ENCODE results near the gene SYMPK.

SYMPK gene

DNA sequence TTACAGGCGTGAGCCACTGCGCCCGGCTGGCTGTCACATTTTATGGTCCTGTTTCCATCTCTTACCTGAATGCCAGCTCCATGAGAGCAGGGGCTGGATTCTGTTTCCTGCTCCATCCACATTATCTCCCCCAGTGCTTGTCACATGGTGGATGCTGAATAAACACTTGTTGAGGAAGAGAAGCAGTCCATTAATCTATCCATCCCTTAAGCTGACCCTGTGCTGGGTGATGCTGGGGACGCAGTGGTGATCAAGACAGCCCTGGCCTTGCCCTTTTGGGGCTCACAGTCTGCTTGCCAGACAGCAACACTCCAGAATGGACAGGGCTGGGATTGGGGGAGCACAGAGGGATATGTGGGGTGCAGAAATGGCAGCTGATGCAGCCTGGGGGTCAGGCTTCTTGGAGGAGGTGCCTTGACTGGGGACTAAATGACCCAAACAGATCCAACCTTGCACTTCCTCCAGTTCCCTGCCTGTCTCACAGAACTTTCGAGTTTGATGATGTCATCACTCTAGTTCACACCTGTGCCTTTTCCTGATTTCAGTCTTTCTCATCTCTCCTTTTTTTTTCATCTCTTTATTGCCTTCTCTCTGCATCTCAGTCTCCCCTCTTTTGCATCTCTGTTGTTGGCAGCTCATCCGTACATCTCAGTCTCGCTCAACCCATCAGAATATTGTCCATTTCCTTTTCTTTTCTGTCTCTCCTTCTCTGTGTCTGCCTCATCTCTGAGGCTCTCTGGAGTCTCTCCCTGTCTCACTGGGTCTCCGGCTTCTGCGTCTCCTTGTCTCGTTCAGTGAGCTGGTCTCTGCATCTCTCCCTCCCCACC lies 18.3 kb upstream of the SYMPK start:
- H3K36me3 ChIP-seq (ENCODE audit: control insufficient read depth in 5 of 5, insufficient read depth in 5 of 5, low read length in 5 of 5) = peaks cover 0 to 10% (median 3%) of the 10 kb centered on the region in 5 donors
- H3K27me3 ChIP-seq (ENCODE audit: control insufficient read depth in 5 of 5, insufficient read depth in 4 of 5, low read length in 5 of 5) = peaks cover 0 to 8% (median 3%) of the 10 kb centered on the region in 5 donors
- peaks cover 3 to 45% (median 43%) of the 10 kb centered on the region in 5 donors for H3K4me1 ChIP-seq (ENCODE audit: control insufficient read depth in 5 of 5, insufficient read depth in 5 of 5, low read length in 5 of 5)
- H3K9me3 ChIP-seq (ENCODE audit: control insufficient read depth in 5 of 5, low read length in 5 of 5) = no peaks in the 10 kb centered on the region
- no peak overlapping the region for H3K9ac ChIP-seq (ENCODE audit: low read length in 5 of 5)
- H3K4me3 ChIP-seq (ENCODE audit: low read depth in 1 of 5, low read length in 5 of 5) = no peak overlapping the region
- H3K27ac ChIP-seq (ENCODE audit: low read depth, low read length) = no peak overlapping the region

- Histone ChIP-seq H3K27ac (ENCODE audit: low read depth, low read length) (no peak overlapping the region), H3K27me3 (ENCODE audit: control insufficient read depth in 5 of 5, insufficient read depth in 4 of 5, low read length in 5 of 5) (peaks cover 0 to 8% (median 3%) of the 10 kb centered on the region in 5 donors), H3K4me3 (ENCODE audit: low read depth in 1 of 5, low read length in 5 of 5) (no peak overlapping the region), H3K9me3 (ENCODE audit: control insufficient read depth in 5 of 5, low read length in 5 of 5) (no peaks in the 10 kb centered on the region), H3K4me1 (ENCODE audit: control insufficient read depth in 5 of 5, insufficient read depth in 5 of 5, low read length in 5 of 5) (peaks cover 3 to 38% (median 37%) of the 10 kb centered on the region in 5 donors), H3K9ac (ENCODE audit: low read length in 5 of 5) (no peak overlapping the region), H3K36me3 (ENCODE audit: control insufficient read depth in 5 of 5, insufficient read depth in 5 of 5, low read length in 5 of 5) (peaks cover 0 to 10% (median 3%) of the 10 kb centered on the region in 5 donors)
These were observed 17.0 kb upstream of the SYMPK start for GRCh38 chr19:45879971-45880370.

- no peak overlapping the region for H3K9ac ChIP-seq (ENCODE audit: low read length in 5 of 5)
- H3K9me3 ChIP-seq (ENCODE audit: control insufficient read depth in 5 of 5, low read length in 5 of 5) = no peaks in the 10 kb centered on the region
- H3K27ac ChIP-seq (ENCODE audit: low read depth, low read length) = no peak overlapping the region
- peaks cover 0 to 2% (median 0%) of the 10 kb centered on the region in 5 donors for H3K36me3 ChIP-seq (ENCODE audit: control insufficient read depth in 5 of 5, insufficient read depth in 5 of 5, low read length in 5 of 5)
- no peak overlapping the region for H3K4me3 ChIP-seq (ENCODE audit: low read depth in 1 of 5, low read length in 5 of 5)
- peaks cover 0 to 29% (median 28%) of the 10 kb centered on the region in 5 donors for H3K4me1 ChIP-seq (ENCODE audit: control insufficient read depth in 5 of 5, insufficient read depth in 5 of 5, low read length in 5 of 5)
- H3K27me3 ChIP-seq (ENCODE audit: control insufficient read depth in 5 of 5, insufficient read depth in 4 of 5, low read length in 5 of 5) = peaks cover 0 to 8% (median 3%) of the 10 kb centered on the region in 5 donors
These were observed 16.1 kb upstream of the SYMPK start for GRCh38 chr19:45879055-45879454.

GRCh38 chr19:45878043-45878794 lies 15.3 kb upstream of the SYMPK start:
- Histone ChIP-seq H3K4me1 (ENCODE audit: control insufficient read depth in 5 of 5, insufficient read depth in 5 of 5, low read length in 5 of 5) (peaks cover 0 to 23% (median 20%) of the 10 kb centered on the region in 5 donors), H3K9ac (ENCODE audit: low read length in 5 of 5) (no peak overlapping the region), H3K27me3 (ENCODE audit: control insufficient read depth in 5 of 5, insufficient read depth in 4 of 5, low read length in 5 of 5) (peaks cover 0 to 10% (median 3%) of the 10 kb centered on the region in 5 donors), H3K36me3 (ENCODE audit: control insufficient read depth in 5 of 5, insufficient read depth in 5 of 5, low read length in 5 of 5) (no peaks in the 10 kb centered on the region), H3K27ac (ENCODE audit: low read depth, low read length) (no peak overlapping the region), H3K9me3 (ENCODE audit: control insufficient read depth in 5 of 5, low read length in 5 of 5) (no peaks in the 10 kb centered on the region), H3K4me3 (ENCODE audit: low read depth in 1 of 5, low read length in 5 of 5) (no peak overlapping the region)

- Histone ChIP-seq H3K27me3 (ENCODE audit: control insufficient read depth in 5 of 5, insufficient read depth in 4 of 5, low read length in 5 of 5) (peaks cover 0 to 10% (median 3%) of the 10 kb centered on the region in 5 donors), H3K4me3 (ENCODE audit: low read depth in 1 of 5, low read length in 5 of 5) (peak overlapping the region in 3 of 5 donors; percentile 12 to 26 (median 22)), H3K9ac (ENCODE audit: low read length in 5 of 5) (peak overlapping the region in 4 of 5 donors; percentile 13 to 67 (median 44)), H3K27ac (ENCODE audit: low read depth, low read length) (no peak overlapping the region), H3K36me3 (ENCODE audit: control insufficient read depth in 5 of 5, insufficient read depth in 5 of 5, low read length in 5 of 5) (no peaks in the 10 kb centered on the region), H3K9me3 (ENCODE audit: control insufficient read depth in 5 of 5, low read length in 5 of 5) (no peaks in the 10 kb centered on the region), H3K4me1 (ENCODE audit: control insufficient read depth in 5 of 5, insufficient read depth in 5 of 5, low read length in 5 of 5) (peaks cover 0 to 12% (median 11%) of the 10 kb centered on the region in 5 donors)
These were observed 13.7 kb upstream of the SYMPK start for GRCh38 chr19:45876411-45877197.

GRCh38 chr19:45876161-45876410 lies 13.1 kb upstream of the SYMPK start:
- H3K27ac ChIP-seq (ENCODE audit: low read depth, low read length) = no peak overlapping the region
- H3K36me3 ChIP-seq (ENCODE audit: control insufficient read depth in 5 of 5, insufficient read depth in 5 of 5, low read length in 5 of 5) = no peaks in the 10 kb centered on the region
- no peak overlapping the region for H3K4me3 ChIP-seq (ENCODE audit: low read depth in 1 of 5, low read length in 5 of 5)
- H3K4me1 ChIP-seq (ENCODE audit: control insufficient read depth in 5 of 5, insufficient read depth in 5 of 5, low read length in 5 of 5) = peaks cover 0 to 12% (median 11%) of the 10 kb centered on the region in 5 donors
- peaks cover 0 to 10% (median 3%) of the 10 kb centered on the region in 5 donors for H3K27me3 ChIP-seq (ENCODE audit: control insufficient read depth in 5 of 5, insufficient read depth in 4 of 5, low read length in 5 of 5)
- no peaks in the 10 kb centered on the region for H3K9me3 ChIP-seq (ENCODE audit: control insufficient read depth in 5 of 5, low read length in 5 of 5)
- H3K9ac ChIP-seq (ENCODE audit: low read length in 5 of 5) = peak overlapping the region in 2 of 5 donors; percentile 54 to 67

DNA sequence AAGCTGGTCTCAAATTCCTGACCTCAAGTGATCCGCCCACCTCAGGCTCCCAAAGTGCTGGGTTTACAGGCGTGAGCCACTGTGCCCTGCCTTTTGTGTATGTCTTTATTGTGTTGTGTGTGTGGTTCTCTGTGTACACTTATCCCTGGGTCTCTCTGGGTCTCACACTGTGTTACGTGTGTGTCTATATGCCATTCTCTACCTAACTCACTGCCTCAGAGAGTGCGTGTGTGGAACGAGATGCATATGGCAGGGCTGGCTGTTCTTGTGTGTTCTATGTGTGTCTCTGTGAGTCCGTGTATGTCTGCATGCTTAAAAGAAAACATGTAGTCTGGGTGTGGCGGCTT lies 11.6 kb upstream of the SYMPK start:
- H3K27ac ChIP-seq (ENCODE audit: low read depth, low read length) = no peak overlapping the region
- no peaks in the 10 kb centered on the region for H3K9me3 ChIP-seq (ENCODE audit: control insufficient read depth in 5 of 5, low read length in 5 of 5)
- H3K27me3 ChIP-seq (ENCODE audit: control insufficient read depth in 5 of 5, insufficient read depth in 4 of 5, low read length in 5 of 5) = peaks cover 0 to 10% (median 3%) of the 10 kb centered on the region in 5 donors
- H3K36me3 ChIP-seq (ENCODE audit: control insufficient read depth in 5 of 5, insufficient read depth in 5 of 5, low read length in 5 of 5) = no peaks in the 10 kb centered on the region
- peaks cover 0 to 12% (median 11%) of the 10 kb centered on the region in 5 donors for H3K4me1 ChIP-seq (ENCODE audit: control insufficient read depth in 5 of 5, insufficient read depth in 5 of 5, low read length in 5 of 5)
- no peak overlapping the region for H3K9ac ChIP-seq (ENCODE audit: low read length in 5 of 5)
- H3K4me3 ChIP-seq (ENCODE audit: low read depth in 1 of 5, low read length in 5 of 5) = no peak overlapping the region

DNA sequence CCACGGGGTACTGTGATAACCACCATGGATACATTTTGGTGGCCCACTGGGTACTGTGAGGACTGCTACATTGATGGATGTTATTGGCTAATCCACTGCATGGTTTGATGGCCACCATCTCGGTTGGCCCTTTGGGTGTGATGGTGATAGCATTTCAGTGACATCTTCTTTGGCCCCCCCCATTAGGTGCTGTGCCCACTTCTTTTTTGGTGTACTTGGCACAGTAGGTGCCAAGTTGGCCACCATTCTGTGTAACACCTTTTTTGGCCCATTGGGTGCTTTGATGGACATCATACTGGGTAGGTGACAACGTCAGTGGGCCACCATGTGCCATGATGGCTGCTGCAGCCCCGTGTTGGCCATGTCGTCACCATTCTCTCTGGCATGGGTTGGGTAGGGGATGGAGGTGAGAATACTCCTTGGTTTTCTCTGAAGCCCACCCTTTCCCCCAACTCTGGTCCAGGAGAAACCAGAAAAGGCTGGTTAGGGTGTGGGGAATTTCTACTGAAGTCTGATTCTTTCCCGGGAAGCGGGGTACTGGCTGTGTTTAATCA lies 10.3 kb upstream of the SYMPK start:
- no peak overlapping the region for H3K9ac ChIP-seq (ENCODE audit: low read length in 5 of 5)

GRCh38 chr19:45872095-45872919 lies 9.4 kb upstream of the SYMPK start:
- no peak overlapping the region for H3K27ac ChIP-seq (ENCODE audit: low read depth, low read length)

More for the DNA sequence above, 10.3 kb upstream of the SYMPK start:
- H3K4me3 ChIP-seq (ENCODE audit: low read depth in 1 of 5, low read length in 5 of 5) = no peak overlapping the region
- H3K9me3 ChIP-seq (ENCODE audit: control insufficient read depth in 5 of 5, low read length in 5 of 5) = no peaks in the 10 kb centered on the region
- H3K27ac ChIP-seq (ENCODE audit: low read depth, low read length) = no peak overlapping the region
- H3K36me3 ChIP-seq (ENCODE audit: control insufficient read depth in 5 of 5, insufficient read depth in 5 of 5, low read length in 5 of 5) = no peaks in the 10 kb centered on the region
- peaks cover 0 to 12% (median 11%) of the 10 kb centered on the region in 5 donors for H3K4me1 ChIP-seq (ENCODE audit: control insufficient read depth in 5 of 5, insufficient read depth in 5 of 5, low read length in 5 of 5)
- H3K27me3 ChIP-seq (ENCODE audit: control insufficient read depth in 5 of 5, insufficient read depth in 4 of 5, low read length in 5 of 5) = peaks cover 0 to 10% (median 2%) of the 10 kb centered on the region in 5 donors

More at GRCh38 chr19:45872095-45872919, 9.4 kb upstream of the SYMPK start:
- Histone ChIP-seq H3K27me3 (ENCODE audit: control insufficient read depth in 5 of 5, insufficient read depth in 4 of 5, low read length in 5 of 5) (peaks cover 0 to 5% (median 0%) of the 10 kb centered on the region in 5 donors), H3K9me3 (ENCODE audit: control insufficient read depth in 5 of 5, low read length in 5 of 5) (no peaks in the 10 kb centered on the region), H3K36me3 (ENCODE audit: control insufficient read depth in 5 of 5, insufficient read depth in 5 of 5, low read length in 5 of 5) (no peaks in the 10 kb centered on the region), H3K4me1 (ENCODE audit: control insufficient read depth in 5 of 5, insufficient read depth in 5 of 5, low read length in 5 of 5) (peaks cover 0 to 11% (median 10%) of the 10 kb centered on the region in 5 donors), H3K4me3 (ENCODE audit: low read depth in 1 of 5, low read length in 5 of 5) (no peak overlapping the region), H3K9ac (ENCODE audit: low read length in 5 of 5) (no peak overlapping the region)

Data from subcutaneous abdominal adipose tissue (tissue), 5 donors.